ENCODE results near the gene PRXL2B. TPM values are rescaled to one million over a fixed set of nuclear protein-coding genes. Genes with fewer than 3 reads are reported as not detected.
"Not testable (repeated sequence)": the region's sequence is repeated elsewhere in the genome, so short reads cannot be mapped to it uniquely, and the experiment has no call there.

PRXL2B gene
- total RNA-seq, 2 donors from 2014 or later: 6.4 to 6.8 TPM

GRCh38 chr1:2564006-2564814 lies 22.4 kb upstream of the PRXL2B start:
- H3K4me1 ChIP-seq: no peaks in the 10 kb centered on the region
- DNase-seq (ENCODE audit: low spot score): no peak
- H3K9me3 ChIP-seq: no peaks in the 10 kb centered on the region
- TF ChIP-seq, protein P1, sequence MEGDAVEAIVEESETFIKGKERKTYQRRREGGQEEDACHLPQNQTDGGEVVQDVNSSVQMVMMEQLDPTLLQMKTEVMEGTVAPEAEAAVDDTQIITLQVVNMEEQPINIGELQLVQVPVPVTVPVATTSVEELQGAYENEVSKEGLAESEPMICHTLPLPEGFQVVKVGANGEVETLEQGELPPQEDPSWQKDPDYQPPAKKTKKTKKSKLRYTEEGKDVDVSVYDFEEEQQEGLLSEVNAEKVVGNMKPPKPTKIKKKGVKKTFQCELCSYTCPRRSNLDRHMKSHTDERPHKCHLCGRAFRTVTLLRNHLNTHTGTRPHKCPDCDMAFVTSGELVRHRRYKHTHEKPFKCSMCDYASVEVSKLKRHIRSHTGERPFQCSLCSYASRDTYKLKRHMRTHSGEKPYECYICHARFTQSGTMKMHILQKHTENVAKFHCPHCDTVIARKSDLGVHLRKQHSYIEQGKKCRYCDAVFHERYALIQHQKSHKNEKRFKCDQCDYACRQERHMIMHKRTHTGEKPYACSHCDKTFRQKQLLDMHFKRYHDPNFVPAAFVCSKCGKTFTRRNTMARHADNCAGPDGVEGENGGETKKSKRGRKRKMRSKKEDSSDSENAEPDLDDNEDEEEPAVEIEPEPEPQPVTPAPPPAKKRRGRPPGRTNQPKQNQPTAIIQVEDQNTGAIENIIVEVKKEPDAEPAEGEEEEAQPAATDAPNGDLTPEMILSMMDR (IDR thresholded peaks at IDR 0.05): no peak
- H3K4me3 ChIP-seq: no peak overlapping the region
- H3K27ac ChIP-seq: no peak overlapping the region
- peaks cover 6% of the 10 kb centered on the region for H3K36me3 ChIP-seq
- no peaks in the 10 kb centered on the region for H3K27me3 ChIP-seq

DNA sequence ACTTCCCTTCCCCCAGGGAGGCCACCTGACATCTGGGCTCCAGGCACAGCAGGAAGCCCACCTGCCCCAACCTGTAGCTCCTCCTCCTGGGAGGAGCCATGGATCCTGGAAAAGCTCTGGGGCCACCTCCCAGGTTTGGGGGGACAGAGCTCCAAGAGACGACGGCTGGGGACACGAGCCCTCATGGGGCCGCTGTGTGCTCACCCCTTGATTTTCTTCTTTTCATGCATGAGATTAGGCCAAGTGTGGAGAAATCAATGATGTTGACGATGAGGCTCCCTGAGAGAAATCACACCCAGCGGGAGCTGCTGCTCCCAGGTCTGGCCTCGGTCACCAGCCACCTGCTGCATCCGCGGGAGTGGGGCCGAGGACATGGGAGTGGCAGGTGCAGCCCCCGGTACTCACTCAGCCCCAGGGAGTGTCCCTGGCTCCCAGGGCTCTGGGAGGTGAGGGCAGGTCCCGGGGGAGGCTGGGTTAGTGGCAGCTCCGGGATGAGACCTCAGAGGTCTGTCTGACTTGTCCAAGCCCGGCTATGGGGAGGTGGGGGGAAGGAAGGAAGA lies 21.7 kb upstream of the PRXL2B start:
- H3K36me3 ChIP-seq: peaks cover 6% of the 10 kb centered on the region
- TF ChIP-seq, protein P1 (IDR thresholded peaks at IDR 0.05): no peak
- no peaks in the 10 kb centered on the region for H3K9me3 ChIP-seq
- no peaks in the 10 kb centered on the region for H3K27me3 ChIP-seq
- no peak overlapping the region for H3K4me3 ChIP-seq
- H3K4me1 ChIP-seq: no peaks in the 10 kb centered on the region
- no peak overlapping the region for H3K27ac ChIP-seq
- no peak for DNase-seq (ENCODE audit: low spot score)

DNA sequence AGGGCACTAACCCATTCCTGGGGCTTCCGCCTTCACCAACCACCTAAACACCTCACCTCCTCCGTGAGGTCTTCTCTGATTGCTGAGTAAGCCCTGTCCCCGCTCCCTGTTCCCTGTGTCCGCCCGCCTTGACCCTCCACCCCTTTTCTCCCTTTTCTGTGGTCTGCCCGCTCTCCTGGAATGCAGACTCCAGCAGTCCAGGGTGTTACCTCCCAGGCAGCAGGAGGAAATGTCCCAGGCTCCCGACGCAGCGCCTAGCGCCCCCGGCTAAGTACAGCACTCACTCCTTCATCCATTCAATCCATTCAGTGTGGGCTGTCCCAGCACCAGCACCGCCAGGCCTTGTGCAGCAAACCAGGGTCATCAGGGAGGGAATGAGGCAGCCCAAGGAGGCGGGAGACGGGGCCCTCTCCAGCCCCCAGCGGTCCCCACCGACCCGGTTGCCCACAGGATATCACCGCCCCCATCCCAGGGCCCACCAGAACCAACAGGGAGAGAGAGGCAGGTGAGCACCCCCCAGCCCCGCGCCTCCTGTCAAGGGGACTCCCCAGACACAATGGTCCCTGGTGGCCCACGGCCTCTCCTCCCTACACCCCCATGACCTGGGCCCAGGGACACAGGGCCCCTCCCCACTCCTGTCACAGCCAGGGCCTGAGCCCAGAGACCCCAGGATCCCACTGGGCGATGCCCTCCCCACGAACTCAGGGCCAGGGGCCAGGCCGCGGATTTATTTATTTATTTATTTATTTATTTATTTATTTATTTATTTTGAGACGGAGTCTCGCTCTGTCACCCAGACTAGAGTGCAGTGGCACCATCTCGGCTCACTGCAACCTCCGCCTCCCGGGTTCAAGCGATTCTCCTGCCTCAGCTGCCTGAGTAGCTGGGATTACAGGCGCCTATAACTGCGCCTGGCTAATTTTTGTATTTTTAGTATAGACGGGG lies 20.2 kb upstream of the PRXL2B start:
- no peak overlapping the region for H3K4me3 ChIP-seq
- no peaks in the 10 kb centered on the region for H3K27me3 ChIP-seq
- peaks cover 6% of the 10 kb centered on the region for H3K36me3 ChIP-seq
- no peak overlapping the region for H3K27ac ChIP-seq
- TF ChIP-seq, protein P1 (IDR thresholded peaks at IDR 0.05): no peak
- H3K9me3 ChIP-seq: no peaks in the 10 kb centered on the region
- H3K4me1 ChIP-seq: no peaks in the 10 kb centered on the region
- DNase-seq (ENCODE audit: low spot score): no peak

DNA sequence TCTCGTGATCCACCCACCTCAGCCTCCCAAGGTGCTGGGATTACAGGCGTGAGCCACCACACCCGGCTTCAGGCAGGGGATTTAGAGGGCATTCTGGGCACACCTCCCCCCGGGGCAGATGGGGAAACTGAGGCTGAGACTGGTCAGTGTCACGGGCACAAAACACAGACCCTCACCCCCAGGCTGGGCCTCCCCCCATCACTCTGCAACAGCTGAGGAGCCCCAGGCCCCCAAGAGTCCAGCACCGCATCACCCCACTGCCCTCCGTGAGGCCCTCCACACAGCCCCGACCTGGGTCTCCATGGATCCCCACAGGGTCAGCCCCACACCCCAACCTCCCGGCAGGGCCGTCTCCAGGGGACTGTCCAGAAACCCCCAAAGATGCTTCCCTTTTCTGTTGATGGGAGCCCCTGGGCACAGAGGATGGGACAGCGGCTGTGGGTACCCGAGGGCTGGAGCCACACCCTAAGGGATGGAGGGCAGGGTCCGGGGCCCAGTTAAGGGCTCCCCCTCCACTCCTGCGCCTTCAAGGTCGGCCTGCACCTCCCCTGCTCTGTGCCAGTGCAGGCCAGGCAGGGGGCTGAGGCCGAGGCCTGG lies 19.4 kb upstream of the PRXL2B start:
- DNase-seq (ENCODE audit: low spot score): no peak
- no peaks in the 10 kb centered on the region for H3K27me3 ChIP-seq
- TF ChIP-seq, protein P1 (IDR thresholded peaks at IDR 0.05): no peak

DNA sequence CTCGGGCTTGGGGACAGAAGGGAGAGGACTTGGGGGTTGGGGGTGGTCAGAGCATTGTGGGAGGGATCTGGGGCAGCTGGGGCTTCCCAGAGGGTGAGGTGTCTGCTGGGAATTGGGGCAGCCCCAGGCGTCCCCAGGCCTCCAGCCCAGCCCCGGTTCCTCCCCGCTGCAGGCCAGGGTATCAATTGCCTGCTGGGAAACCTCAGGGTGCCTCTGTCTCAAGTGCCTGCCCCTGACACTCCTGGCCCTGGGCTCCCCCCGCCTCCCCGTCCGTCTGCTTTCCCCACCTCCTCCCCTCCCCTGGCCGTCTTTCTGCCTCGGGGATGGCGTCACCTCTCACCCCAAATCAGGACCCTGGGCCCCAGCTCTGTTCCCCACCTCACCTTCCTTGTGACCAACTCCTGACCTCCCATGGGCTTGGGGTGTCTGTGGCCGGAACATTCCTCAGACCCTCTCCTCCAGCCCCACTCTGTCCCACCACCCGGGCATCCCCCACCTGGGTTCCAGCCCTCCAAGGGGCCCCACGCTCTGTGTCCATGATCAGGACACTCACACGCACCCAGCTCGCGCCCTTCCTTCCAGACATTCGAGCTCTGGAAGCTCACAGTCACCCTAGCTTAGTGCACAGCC lies 18.3 kb upstream of the PRXL2B start:
- H3K36me3 ChIP-seq; H3K27me3 ChIP-seq; H3K9me3 ChIP-seq; H3K27ac ChIP-seq; H3K4me3 ChIP-seq; DNase-seq (ENCODE audit: low spot score); H3K4me1 ChIP-seq: not testable (repeated sequence)

More for the DNA sequence above, 19.4 kb upstream of the PRXL2B start:
- Histone ChIP-seq H3K4me3 (no peak overlapping the region), H3K9me3 (no peaks in the 10 kb centered on the region), H3K36me3 (no peaks in the 10 kb centered on the region), H3K27ac (no peak overlapping the region), H3K4me1 (no peaks in the 10 kb centered on the region)
